Measurements from ENCODE around the gene HOXB2. TPM values are rescaled to one million over a fixed set of nuclear protein-coding genes. Genes with fewer than 3 reads are reported as not detected.

Gene HOXB2
- total and polyA plus RNA-seq, 2 donors (not counting 1 experiment from before 2014, with no cell fraction given), result 6.1 to 9.2 TPM

GRCh38 chr17:48571024-48571818, 26.3 kb upstream of the HOXB2 start:
- H3K27me3 Mint-ChIP-seq, result peaks cover 18% of the 10 kb centered on the region
- no peak overlapping the region for H3K9ac ChIP-seq (ENCODE audit: low read length)
- H3K4me1 Mint-ChIP-seq, result peaks cover 11% of the 10 kb centered on the region
- TF ChIP-seq CTCF (IDR thresholded peaks at IDR 0.05), result no peak
- no peak for TF ChIP-seq EZH2 (IDR thresholded peaks at IDR 0.05; ENCODE audit: borderline replicate concordance, insufficient read depth, low read depth, low read length, poor library complexity, severe bottlenecking)
- no peak overlapping the region for H3K4me2 ChIP-seq (replicated peaks; ENCODE audit: low read depth, low read length, poor library complexity, severe bottlenecking)
- H3K79me2 ChIP-seq (ENCODE audit: control insufficient read depth, insufficient read depth, low read length), result no peaks in the 10 kb centered on the region
- ATAC-seq (ENCODE audit: low read depth) (no peak), DNase-seq (no peak)
- H3K27me3 ChIP-seq (replicated peaks in 1 of 4; ENCODE audit: control extremely low read depth in 1 of 4, control insufficient read depth in 3 of 4, insufficient read depth in 4 of 4, low read length in 3 of 4), result peaks cover 0 to 45% (median 22%) of the 10 kb centered on the region in 4 experiments
- no peak overlapping the region for H3K27ac ChIP-seq (ENCODE audit: low read length in 2 of 2)
- H3K9me3 ChIP-seq (ENCODE audit: control extremely low read depth in 1 of 3, control insufficient read depth in 2 of 3, insufficient read depth in 1 of 3, low read length in 2 of 3), result peaks cover 0 to 6% (median 0%) of the 10 kb centered on the region in 3 donors
- 80% methylated on average over 22 of the region's 26 CpGs for WGBS (ENCODE audit: insufficient coverage)
- intact Hi-C loops (cut with micrococcal nuclease), result no loop called here
- H3K27ac Mint-ChIP-seq, result no peak overlapping the region
- H3K4me3 Mint-ChIP-seq, result no peak overlapping the region
- POLR2A ChIA-PET, result no interaction called here
- CTCF ChIA-PET, result interaction anchor here (0.5 kb wide), 1 partner anchor 741 kb away, joined by 3 read pairs; no protein-coding TSS in a partner anchor
- no peak overlapping the region for H2AFZ ChIP-seq (ENCODE audit: insufficient read depth, low read depth, low read length, poor library complexity, severe bottlenecking)
- H3K4me1 ChIP-seq (ENCODE audit: control insufficient read depth in 2 of 2, insufficient read depth in 2 of 2, low read length in 2 of 2), result peaks cover 11 to 14% of the 10 kb centered on the region in 2 donors
- no peak overlapping the region for H3K4me3 ChIP-seq (ENCODE audit: control extremely low read depth in 1 of 5, extremely low read depth in 1 of 5, insufficient read depth in 1 of 5, low read depth in 2 of 5, low read length in 4 of 5)
- no peaks in the 10 kb centered on the region for H3K36me3 ChIP-seq (replicated peaks in 1 of 2; ENCODE audit: control extremely low read depth in 1 of 2, control insufficient read depth in 1 of 2, extremely low read depth in 1 of 2, insufficient read depth in 2 of 2, low read length in 1 of 2)
- H4K20me1 ChIP-seq (ENCODE audit: control insufficient read depth, insufficient read depth, low read length, poor library complexity, severe bottlenecking), result no peaks in the 10 kb centered on the region
- H3K9me3 Mint-ChIP-seq (ENCODE audit: insufficient read depth), result no peaks in the 10 kb centered on the region
